HG02970 (cell line): ENCODE data around the gene PADI1.

ENCODE experiments used
- ATAC-seq: cut with Tn5 transposase; IDR thresholded peaks from one replicate; pipeline ENCODE4 v1.9.1; 2021; ENCODE audit warnings: mild to moderate bottlenecking, moderate library complexity, moderate number of reproducible peaks; ENCODE audit not compliant: unreplicated experiment, low FRiP score

Gene PADI1

DNA sequence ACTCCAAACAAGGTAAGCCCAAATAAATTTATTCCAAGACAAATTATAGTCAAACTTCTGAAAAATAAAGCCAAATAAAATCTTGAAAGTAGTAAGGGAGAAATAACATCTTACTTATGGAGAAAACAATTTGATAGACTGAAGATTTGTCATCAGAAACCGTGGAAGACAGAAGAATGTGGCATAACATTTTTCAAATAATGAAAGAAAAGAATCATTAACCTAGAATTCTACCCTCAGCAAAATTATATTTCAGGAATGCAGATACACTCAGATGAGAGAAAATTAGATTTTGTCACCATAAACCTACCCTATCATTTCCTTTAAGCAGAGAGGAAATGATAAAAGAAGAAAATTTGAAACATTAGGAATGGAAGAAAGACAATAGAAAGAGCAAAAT is 27.3 kb upstream of the PADI1 start:
- ATAC-seq: no peak

DNA sequence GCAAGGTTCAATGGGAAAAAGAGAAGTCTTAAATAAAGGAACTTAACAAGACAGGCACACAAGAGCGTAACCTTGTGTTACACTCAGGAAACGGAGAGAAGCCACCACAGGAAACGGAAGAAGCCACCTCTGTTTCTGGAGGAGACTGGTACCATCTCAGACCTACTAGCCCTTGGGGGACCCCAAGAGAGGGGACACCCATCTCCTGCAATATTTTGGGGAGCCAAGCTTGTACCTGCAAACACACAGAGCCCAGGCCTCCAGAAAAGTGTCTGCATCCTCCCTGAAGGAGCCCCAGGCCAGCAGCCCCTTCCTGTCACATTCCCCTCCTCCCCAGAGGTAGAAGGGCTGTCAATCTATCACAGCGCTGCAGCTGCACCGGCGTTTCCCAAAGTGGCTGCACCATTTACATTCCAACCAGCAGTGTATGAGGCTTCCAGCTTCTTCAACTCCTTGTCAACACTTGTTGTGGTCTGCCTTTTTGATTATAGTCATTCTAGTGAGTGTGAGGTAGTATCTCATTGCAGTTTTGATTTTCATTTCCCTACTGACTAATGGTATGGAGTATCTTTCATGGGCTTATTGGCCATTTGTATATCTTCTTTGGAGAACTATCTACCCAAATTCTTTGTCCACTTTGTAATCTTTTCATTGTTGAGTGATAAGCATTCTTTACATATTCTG is 23.0 kb upstream of the PADI1 start:
- ATAC-seq: no peak

DNA sequence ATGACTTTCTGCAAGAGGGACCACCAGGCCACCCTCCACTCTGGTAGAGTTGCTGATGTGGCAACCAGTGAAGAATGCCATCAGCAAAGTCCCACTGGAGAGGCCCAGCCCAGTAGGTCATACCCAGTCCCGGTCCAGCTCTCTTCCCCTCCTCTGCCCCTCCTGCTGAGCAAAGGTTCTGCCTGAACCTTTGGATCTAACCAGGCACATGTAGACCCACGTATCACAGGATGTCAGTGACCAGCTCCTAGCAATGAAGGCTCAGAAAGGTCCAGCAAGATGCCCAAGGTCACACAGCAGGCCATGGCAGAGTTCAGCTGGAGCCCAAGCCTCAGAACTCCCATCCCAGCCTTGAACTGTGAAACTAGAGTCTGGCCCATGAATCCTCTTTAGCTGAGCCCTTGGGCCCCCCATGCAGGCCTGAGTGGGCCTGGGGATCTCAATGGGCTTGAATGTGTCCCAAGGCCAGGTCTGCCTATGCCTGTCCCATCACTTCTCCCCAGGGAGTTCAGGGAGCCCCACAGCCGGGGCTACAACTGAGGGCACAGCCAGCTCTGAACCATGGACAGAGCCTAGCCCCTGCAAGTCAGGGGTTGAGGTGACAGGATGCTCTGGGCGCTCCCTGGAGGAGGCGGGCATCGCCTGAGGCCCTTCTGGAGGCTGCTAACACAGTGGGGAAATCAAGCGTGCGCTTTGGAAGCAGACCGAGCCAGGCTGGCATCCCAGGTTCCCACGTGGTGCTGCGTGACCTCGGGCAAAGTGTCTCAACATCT is 21.4 kb upstream of the PADI1 start:
- no peak for ATAC-seq

DNA sequence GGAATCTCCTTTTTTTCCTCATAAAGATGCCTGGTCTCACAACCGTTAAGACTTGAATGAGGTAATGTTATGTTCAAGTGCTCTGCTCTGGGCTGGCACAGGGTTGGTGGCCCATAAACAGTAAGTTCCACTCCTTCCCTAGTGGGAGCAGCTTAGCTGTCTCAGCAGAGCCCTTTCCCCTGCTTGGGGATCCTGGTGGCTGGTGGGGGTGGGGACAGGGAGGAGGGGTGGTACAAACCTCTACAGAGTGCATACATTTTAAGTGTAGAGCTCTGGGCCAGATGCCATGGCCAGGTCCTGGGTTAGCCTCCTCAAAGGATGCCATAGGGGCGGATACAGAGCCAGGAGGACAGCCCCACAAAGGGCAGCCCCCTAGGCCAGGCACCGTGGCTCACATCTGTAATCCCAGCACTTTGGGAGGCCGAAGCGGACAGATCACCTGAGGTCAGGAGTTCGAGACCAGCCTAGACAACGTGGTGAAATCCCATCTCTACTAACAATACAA is 20.7 kb upstream of the PADI1 start:
- ATAC-seq: no peak

DNA sequence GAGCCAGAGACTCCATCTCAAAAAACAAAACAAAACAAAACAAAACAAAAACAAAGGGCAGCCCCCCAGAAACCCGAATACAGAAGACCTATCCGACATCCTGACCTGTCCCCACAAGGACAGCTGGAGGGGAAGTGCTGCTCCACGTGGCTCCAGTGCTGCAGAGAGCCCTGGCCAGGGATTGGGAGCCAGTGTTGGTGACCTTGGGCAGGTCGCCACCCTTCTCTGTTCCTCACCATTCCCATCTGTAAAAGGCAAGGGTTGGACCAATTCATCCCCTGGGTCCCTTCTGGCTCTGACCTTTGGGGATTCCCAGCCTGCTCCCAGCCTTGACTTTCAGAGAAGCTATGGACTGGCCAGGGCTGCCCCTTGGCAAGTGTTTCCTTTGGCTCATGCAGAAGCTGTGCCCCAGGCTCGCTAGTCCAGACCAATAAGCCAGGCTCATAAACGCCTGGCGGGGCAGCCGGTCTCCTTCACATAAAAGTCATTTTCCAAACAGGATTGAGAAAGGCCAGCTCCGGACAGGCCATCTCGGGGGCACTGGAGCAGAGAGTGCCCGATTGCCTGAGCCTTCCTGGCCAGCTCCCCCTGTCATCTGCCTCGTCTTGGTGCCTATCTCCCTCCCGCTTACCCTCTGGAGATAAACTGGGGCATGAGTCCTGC is 20.0 kb upstream of the PADI1 start:
- no peak for ATAC-seq

DNA sequence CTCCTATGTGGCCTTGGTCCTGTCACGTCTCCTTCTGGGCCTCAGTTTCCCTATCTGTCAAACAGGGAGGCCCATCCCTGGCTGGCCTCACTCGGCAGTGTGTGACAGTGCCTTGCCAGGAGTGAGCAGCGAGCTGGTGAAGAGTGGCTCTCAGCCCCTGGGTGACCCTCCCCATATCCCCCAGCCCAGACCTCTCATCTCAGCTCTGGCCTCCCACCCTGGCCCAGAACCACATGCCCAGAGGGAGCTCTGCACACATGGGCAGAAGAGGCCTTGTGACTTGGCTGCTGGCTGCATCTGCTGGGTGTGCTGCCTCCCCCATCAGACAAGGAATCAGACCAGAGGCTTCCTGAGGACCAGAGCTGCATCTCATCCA is 19.5 kb upstream of the PADI1 start:
- ATAC-seq: no peak

DNA sequence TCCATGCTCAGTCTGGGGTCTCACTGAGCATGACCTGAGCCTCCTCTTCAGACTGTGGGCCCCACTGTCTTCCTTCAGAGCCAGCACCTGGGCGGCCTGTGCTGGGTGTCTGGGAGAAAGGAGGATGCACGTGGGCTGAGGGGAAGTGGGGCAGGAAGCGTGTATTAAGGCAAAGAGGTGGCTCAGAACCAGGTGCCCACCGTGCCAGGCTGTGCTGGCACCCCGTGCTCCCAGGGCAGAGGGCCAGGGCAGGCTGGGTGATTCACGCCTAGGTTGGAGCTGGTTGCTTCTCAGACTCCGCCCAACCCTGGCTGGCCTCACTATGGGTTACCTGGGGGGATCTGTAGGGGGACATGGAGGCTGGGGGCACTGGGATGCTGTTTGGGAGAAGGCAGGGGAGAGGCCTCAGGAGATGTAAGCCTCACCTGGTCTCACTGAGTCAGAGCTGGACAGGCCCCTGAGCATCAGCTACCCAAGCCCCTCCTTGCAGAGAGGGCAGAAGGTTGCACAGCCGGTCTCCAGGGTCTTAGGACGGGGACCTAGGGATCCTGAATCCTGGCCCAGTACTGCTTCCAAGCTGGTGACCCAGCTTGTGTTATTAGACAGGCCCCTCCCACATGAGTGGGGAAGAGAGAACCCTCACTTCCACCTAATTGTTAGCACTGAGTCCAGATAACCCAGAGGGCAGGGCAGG is 18.6 kb upstream of the PADI1 start:
- no peak for ATAC-seq

DNA sequence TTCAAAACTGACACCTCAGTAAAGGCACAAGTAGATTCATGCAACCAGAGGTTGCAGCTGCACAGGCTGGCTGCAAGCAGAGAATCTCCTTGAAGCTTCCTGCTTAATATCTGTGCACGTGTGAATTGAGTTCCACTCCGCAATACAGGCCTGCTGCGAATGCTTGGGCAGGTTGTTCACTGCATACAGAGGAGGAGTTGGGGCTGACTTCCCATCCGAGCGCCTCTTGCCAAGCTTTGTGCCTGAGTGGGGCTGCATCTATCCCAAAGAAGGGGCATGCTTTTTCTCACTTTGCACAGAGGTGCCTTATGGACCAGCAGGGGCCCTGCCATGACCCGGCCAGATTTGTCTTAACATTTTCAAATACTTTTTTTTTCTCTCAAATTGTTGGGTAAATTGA is 17.9 kb upstream of the PADI1 start:
- no peak for ATAC-seq

DNA sequence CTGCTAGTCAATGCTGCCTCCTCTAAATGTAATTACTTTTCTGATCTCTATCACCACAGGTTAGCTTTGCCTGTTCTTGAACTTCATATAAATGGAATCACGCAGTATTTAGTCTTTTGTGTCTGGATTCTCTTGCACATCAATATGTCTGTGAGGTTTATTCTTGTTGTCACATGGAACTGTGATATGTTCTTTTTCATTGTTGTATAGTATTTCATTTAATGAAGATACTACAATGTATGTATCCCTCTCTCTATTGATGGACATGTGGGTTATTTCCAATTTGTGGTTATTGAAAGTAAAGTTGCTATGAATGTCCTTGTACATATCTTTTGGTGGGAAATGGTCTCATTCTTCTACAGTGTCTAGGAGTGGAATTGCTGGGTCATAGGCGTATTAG is 16.7 kb upstream of the PADI1 start:
- no peak for ATAC-seq

DNA sequence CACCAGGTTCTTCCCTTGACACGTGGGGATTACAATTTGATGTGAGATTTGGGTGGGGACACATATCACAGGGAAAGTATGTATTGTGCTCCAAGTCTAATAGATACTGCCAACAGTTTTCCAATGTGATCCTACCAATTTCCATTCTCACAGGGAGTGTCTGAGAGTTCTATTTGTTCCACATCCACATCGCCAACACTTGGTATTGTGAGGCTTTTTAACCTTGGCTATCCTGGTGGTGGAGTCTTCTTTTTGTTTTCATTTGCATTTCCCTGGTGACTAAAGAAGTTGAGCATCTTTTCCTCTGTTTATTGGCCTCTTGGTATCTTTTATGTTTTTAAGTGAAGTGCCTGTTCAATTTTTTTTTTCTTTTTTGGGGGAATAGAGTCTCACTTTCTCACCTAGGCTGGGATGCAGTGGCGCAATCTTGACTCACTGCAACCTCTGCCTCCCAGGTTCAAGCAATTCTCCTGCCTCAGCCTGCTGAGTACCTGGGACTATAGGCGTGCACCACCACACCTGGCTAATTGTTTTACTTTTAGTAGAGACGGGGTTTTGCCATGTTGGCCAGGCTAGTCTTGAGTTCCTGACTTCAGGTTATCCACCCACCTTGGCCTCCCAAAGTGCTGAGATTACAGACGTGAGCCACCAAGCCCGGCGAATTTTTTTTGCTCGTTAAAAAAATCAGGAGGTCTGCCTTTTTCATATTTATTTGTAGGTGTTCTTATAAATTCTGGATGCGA is 15.9 kb upstream of the PADI1 start:
- no peak for ATAC-seq

DNA sequence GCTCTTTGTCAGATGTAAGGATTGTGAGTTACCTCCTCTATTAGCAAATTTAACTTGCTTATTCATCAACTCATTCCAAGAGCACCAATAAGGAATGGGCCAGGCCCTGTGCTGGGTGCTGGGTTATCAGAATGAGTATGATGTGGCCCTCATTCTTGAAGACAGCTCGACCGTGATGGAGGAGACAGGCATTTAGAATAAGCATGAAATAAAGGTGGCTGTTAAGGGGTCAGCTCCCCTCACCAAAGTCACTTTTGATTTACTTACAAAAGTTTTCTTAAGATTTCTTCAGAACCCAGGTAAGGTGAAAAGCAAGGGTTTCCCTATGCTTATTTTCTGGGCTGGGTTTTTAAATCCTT is 15.3 kb upstream of the PADI1 start:
- no peak for ATAC-seq

DNA sequence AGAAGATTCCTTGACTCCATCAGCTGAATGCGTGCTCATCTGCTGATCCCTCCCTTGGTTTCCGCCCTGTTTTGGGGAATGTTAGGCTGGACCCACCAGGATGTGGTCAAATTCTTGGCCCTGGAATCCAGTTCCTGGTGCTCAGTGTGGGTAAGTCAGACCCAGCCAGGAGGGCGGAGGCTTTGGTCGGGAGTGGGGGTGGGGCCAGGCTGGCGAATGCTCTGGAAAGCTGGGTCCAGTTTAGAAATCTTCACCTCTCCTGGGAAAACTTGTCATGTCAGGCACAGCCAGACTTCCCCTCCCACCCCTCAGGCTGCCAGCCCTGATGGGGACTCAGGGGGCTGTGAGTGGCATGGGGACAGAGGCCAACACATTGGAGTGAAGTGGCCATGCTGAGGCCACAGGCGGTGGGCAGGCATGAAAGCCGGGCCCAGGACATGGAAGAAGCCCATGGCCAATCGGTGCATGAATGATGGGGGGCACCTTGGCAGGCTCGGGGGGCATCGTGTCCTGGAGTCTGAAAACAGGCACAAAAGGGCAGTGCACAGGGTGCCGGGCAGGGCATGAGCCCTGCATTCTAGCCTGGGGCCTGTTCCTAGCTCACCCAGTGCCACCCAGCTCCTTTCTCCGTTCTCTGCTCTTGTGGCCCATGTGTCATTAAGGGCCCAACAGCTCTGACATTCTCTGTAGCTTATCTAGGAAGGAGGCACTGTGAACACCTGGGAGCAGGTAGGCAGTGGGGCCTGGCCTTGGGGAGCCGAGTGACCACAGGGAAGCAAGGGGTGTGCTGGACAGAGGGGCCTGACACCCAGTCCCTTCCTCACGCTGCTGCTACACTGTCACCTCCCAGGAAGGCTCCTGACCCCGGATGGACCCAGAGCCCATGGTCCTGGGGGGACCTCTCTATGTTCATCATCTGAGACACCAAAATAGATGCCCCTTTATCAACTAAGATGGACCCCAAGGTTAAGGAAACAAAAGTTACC is 14.6 kb upstream of the PADI1 start:
- no peak for ATAC-seq

DNA sequence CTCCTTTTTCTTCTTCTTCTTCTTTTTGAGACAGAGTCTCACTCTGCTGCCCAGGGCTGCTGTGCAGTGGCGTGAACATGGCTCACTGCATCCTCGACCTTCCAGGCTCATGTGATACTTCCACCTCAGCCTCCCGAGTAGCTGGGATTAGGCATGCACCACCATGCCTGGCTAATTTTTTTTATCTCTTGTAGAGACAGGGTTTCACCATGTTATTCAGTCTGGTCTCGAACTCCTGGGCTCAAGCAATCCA is 13.0 kb upstream of the PADI1 start:
- ATAC-seq: no peak

DNA sequence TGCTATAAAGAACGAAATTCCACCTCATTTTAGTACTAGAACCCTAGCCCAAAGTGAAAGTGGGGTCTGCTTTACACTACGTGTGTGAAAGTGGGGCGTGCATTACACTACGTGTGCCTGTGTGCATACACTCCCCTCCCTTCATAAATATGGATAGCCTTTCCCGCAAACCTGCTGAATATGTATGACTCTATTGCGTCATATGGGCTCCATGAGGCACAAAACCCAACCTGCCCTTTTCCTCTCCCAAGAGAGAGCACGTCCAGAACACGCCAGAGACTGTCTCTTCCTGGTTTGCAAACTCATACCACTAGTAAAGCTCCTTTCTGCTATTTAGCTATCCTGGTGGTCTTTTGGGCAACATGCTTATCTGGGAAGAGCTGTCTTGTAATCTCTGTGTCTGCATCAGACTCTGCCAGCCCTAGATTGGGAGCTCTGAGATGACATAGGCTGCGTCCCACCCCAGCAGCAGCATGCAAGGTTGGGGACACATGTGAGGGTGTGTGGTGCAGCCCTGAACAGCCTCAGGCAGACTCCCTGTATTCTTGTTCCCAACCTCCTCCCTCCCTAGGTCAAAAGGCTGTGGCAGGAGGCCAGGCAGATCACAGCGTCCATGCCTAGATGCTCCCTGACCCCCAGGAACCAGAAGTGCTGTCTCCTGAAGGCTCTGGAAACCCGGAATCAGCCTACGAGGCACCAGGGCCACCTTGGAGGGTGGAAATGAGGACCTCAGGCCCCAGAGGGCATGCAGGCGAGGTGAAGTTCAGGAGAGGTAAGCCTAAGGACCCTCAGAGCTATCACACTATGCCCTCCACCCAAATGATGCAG is 12.3 kb upstream of the PADI1 start:
- ATAC-seq: no peak

DNA sequence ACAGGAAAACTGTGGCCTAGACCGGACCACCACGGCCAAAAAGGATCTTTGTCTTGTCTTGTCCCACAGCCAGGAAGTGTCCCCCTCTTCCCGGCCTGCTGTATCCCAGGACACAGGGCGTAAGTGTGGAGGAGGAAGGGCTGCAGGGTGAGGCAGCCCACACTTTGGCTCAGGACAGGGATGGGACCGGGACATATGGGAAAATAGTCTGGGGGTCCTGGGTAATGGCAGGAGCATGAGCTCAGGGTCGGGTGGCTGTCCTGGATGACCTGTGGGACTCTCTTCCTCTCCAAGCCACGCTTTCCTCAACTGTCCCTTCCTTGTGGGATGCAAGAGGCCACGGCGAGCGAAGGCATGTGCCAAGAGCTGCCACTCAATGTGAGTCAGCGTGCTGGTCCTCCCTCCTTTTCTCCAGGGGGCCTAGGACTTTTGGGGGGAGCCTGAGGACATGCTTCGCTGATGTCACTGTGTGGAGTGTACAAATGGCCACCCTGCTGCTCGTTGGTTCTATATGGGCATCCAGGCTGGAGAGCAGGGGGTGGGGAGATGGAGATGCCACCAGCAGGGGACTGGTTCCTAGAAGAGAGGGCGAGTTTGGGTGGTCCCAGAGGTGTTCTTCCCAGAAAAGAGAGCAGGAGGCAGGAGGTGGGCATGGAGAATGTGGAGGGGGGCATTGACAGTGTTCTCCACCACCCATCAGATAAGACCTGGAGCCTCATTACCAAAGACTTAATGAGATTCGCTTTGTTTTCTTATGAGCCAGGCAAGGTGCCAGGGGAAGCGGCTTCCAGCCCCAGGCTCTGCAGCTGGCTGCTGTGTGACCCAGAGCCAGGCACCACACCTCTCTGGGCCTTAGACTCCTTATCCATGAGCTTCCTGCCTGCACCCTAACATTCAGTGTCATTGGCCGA is 11.5 kb upstream of the PADI1 start:
- no peak for ATAC-seq

DNA sequence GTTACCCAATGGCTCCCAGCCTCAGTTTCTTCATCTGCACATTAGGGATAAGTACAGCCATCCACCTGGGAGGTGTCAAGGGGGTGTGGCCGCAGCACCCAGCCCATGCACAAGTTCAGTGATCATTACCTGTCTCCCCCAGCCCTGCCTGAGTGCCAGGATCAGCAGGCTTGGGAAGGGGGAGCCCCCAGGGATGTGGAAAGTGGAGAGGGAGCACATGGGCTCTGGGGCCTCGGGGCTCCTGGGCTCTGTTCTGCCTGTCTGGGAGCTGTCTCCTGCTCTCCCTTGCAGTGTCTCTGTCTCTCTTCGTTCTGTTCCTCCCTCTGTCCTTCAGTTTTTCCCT is 10.8 kb upstream of the PADI1 start:
- ATAC-seq: no peak

DNA sequence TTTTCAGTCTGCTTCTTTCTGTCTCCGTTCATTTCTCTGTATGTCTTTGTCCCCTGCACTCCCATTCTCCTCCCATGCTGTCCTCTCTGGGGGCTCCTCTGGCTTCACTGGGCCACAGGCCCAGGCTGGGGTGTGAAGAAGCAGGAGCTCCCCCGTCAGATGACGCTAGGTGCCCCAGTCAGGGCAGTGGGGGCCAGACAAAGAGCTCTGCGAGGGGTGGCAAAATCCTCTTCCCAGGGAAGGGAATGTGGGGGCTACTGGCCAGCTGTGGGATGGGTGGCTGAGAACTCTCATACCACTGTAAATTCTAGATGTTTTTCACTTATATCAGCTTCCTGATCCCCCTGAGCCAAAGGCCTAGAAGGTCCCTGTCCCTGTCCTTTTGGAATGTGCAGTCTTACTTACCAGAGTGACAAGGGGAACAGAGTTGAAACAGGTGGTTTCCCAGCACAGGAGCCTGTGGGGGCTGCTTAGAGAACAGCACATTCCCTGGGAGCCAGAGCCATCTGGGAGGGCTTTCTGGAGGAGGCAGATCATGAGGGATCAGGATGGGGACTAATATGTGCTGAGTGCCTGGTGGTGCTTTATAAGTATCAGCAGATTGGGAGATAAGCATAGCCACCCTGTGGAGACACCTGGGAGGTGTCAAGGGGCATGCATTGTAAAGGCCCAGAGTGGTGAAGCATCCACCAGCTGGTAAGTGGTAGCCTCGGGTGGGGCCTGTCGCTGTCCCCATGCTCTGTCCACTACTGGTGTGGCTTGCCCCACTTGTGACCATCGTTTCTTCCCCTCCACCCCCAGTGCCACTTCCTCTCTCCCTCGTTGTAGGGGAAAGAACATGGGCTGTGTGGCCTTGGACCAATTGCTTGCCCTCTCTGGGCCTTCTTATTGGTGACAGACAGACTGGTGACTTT is 10.1 kb upstream of the PADI1 start:
- ATAC-seq: no peak
